GM12878 (cell line): ENCODE measurements around the gene UBE2Z. TPM values are rescaled to one million over a fixed set of nuclear protein-coding genes. Genes with fewer than 3 reads are reported as not detected.

Experiments used
- ATAC-seq: fragments of 200-7000 bp; cut with Tn5 transposase; 3 replicates; pipeline ENCODE4 v1.9.1; 2020; ENCODE audit warnings: mild to moderate bottlenecking, moderate library complexity
- BruUV-seq: library from RNA; stranded (reverse); fragments of 400-500 nt; replicated peaks from 2 replicates; lab custom pipeline; 2021; lab: Mats Ljungman, UMichigan
- CTCF ChIA-PET: fragments of 300-600 bp; sonication (Branson Sonifier 250); formaldehyde crosslinking; extraction: SDS; loops from one replicate; lab custom pipeline; 2021; ENCODE audit warnings: inconsistent platforms; lab: Yijun Ruan, JAX
- POLR2A ChIA-PET: fragments of 350-600 bp; formaldehyde crosslinking; extraction: SDS; loops from one replicate; lab custom pipeline; 2021; ENCODE audit warnings: inconsistent platforms; lab: Charles Lee
- RAD21 ChIA-PET: fragments of 300-600 bp; sonication (Branson Sonifier 250); formaldehyde crosslinking; loops from one replicate; lab custom pipeline; 2023; ENCODE audit warnings: antibody characterized with exemption; ENCODE audit not compliant: unreplicated experiment; lab: Charles Lee
- SMC1A ChIA-PET: fragments of 300-600 bp; sonication (Branson Sonifier 250); formaldehyde crosslinking; loops from one replicate; lab custom pipeline; 2023; ENCODE audit not compliant: unreplicated experiment, uncharacterized antibody; lab: Charles Lee
- DNase-seq: peaks from one replicate; pipeline ENCODE4 v3.0.0-alpha.2; 2011; ENCODE audit warnings: low read depth, low spot score
- FAIRE-seq: peaks from 3 replicates; lab custom pipeline; 2011; peaks lifted over from hg19 to GRCh38; lab: Jason Lieb, UNC
- H2AFZ ChIP-seq: 2 replicates; pipeline ENCODE4 v1.6.0; 2011; ENCODE audit warnings: low read depth, low read length, control low read depth; ENCODE audit not compliant: control insufficient read depth
- H3K27ac ChIP-seq: 2 replicates; pipeline ENCODE4 v1.5.1; 2011; ENCODE audit warnings: control low read depth; ENCODE audit not compliant: control insufficient read depth, insufficient read depth
- H3K27me3 ChIP-seq, 2 experiments: replicated peaks in 1 of 2; 2 replicates each; pipeline versions ENCODE4 v1.6.0 to v1.6.1; 2011; ENCODE audit warnings: low read length in 1 of 2; ENCODE audit not compliant: control insufficient read depth in 2 of 2, insufficient read depth in 2 of 2
- H3K36me3 ChIP-seq, 2 experiments: 2 replicates each; pipeline ENCODE4 v1.5.1; 2011; ENCODE audit warnings: low read length in 1 of 2; ENCODE audit not compliant: control insufficient read depth in 2 of 2, insufficient read depth in 2 of 2
- H3K4me1 ChIP-seq: 2 replicates; pipeline ENCODE4 v1.6.1; 2011; ENCODE audit warnings: mild to moderate bottlenecking, low read length, moderate library complexity, mixed read lengths; ENCODE audit not compliant: control insufficient read depth, insufficient read depth
- H3K4me2 ChIP-seq: 2 replicates; pipeline ENCODE4 v1.6.0; 2011; ENCODE audit warnings: control low read depth; ENCODE audit not compliant: control insufficient read depth, insufficient read depth
- H3K4me3 ChIP-seq: fragments of 200-600 bp; sonication (generic); 2 replicates; pipeline ENCODE4 v1.5.1; 2016
- H3K79me2 ChIP-seq: 2 replicates; pipeline ENCODE4 v1.6.0; 2011; ENCODE audit warnings: low read length; ENCODE audit not compliant: control insufficient read depth, insufficient read depth
- H3K9ac ChIP-seq: 2 replicates; pipeline ENCODE4 v1.8.0; 2011; ENCODE audit warnings: low read length, control low read depth, mixed read lengths; ENCODE audit not compliant: control insufficient read depth, insufficient read depth
- H3K9me3 ChIP-seq: replicated peaks from 3 replicates; pipeline ENCODE4 v1.5.1; 2011; ENCODE audit warnings: mild to moderate bottlenecking, low read length; ENCODE audit not compliant: control insufficient read depth, insufficient read depth
- H4K20me1 ChIP-seq: 2 replicates; pipeline ENCODE4 v1.6.0; 2011; ENCODE audit not compliant: control insufficient read depth, insufficient read depth
- ATF3 ChIP-seq: IDR thresholded peaks from 2 replicates; pipeline ENCODE4 v1.6.1; 2011; ENCODE audit warnings: low read depth, mild to moderate bottlenecking, low read length, moderate library complexity, borderline replicate concordance; ENCODE audit errors: extremely low read depth
- CHD2 ChIP-seq: IDR thresholded peaks from 2 replicates; pipeline ENCODE4 v1.6.1; 2011; ENCODE audit warnings: low read depth, low read length, improper control_type of control experiment, borderline replicate concordance
- CREM ChIP-seq: IDR thresholded peaks from 2 replicates; pipeline ENCODE4 v1.6.1; 2014; ENCODE audit warnings: antibody characterized with exemption, low read depth
- CTCF ChIP-seq, 3 experiments: IDR thresholded peaks in 2 of 3; conservative IDR thresholded peaks in 1 of 3; 2 replicates each; pipeline ENCODE4 v1.5.1; 2011; ENCODE audit warnings: low read depth in 3 of 3, low read length in 3 of 3, mild to moderate bottlenecking in 3 of 3, control low read depth in 2 of 3, moderate library complexity in 2 of 3, inconsistent platforms in 1 of 3, mixed read lengths in 1 of 3; ENCODE audit not compliant: control insufficient read depth in 2 of 3, insufficient read depth in 1 of 3; ENCODE audit errors: extremely low read depth in 1 of 3
- KDM1A ChIP-seq: fragments of 200-600 bp; sonication (generic); IDR thresholded peaks from 2 replicates; pipeline ENCODE4 v1.6.1; 2016; ENCODE audit warnings: borderline replicate concordance
- MTA3 ChIP-seq: IDR thresholded peaks from 2 replicates; pipeline ENCODE4 v1.6.1; 2012; ENCODE audit warnings: low read length, inconsistent platforms, borderline replicate concordance
- NBN ChIP-seq: fragments of 450-650 bp; IDR thresholded peaks from 2 replicates; pipeline ENCODE4 v1.6.1; 2016
- NR2C1 ChIP-seq: fragments of 450-650 bp; IDR thresholded peaks from 2 replicates; pipeline ENCODE4 v1.6.1; 2017; ENCODE audit warnings: antibody characterized with exemption, mild to moderate bottlenecking, moderate library complexity
- REST ChIP-seq: IDR thresholded peaks from 2 replicates; pipeline ENCODE4 v1.6.1; 2012; ENCODE audit warnings: mild to moderate bottlenecking, low read depth, low read length
- SMARCA5 ChIP-seq: fragments of 450-650 bp; IDR thresholded peaks from 2 replicates; pipeline ENCODE4 v1.6.1; 2017; ENCODE audit warnings: mild to moderate bottlenecking
- ZNF274 ChIP-seq: IDR thresholded peaks from one replicate; pipeline ENCODE4 v1.8.0; 2011; ENCODE audit not compliant: insufficient read length, insufficient read depth
- WGBS: methylation state at CpG from one replicate; pipeline ENCODE4 v1.1.6; 2016; ENCODE audit warnings: low lambda C conversion rate; ENCODE audit not compliant: insufficient replicate concordance, insufficient coverage; ENCODE audit errors: missing lambda C conversion rate; 5-methylcytosine and 5-hydroxymethylcytosine counted together
- in situ Hi-C: fragments of 300-500 bp; cut with MboI; formaldehyde crosslinking; loops from 9 replicates; pipeline ENCODE4 v1.14.3; 2018; ENCODE audit warnings: mixed read lengths
- intact Hi-C: fragments of 100-400 bp; cut with micrococcal nuclease; formaldehyde crosslinking; loops from one replicate; pipeline ENCODE4 v1.14.2; 2022; ENCODE audit not compliant: unreplicated experiment
- polyA plus RNA-seq, 11 experiments: library from polyadenylated mRNA; depleted of rRNA in 4 of 11; unstranded in 6 of 11; stranded (reverse) in 5 of 11; fragments of >200 nt; fragmentation: Nextera tagmentation in 4 of 11; fragmentation: Illumina TruSeq in 1 of 11; extraction: Ambion mirVana in 4 of 11; extraction: Trizol in 1 of 11; gene quantifications; 1 replicate in 1 of 11; 2 replicates in 10 of 11; pipeline versions ENCODE4 v1.2.1 to v1.2.3, GENCODE V29; 2011 to 2016; ENCODE audit warnings: inconsistent platforms in 2 of 11, missing spikeins in 2 of 11, low read depth in 1 of 11
- total RNA-seq, 4 experiments: library from RNA; depleted of rRNA in 3 of 4; stranded (reverse); fragments of >200 nt in 3 of 4; fragmentation: Illumina TruSeq in 1 of 4; extraction: Trizol in 1 of 4; gene quantifications; 2 replicates each; pipeline versions ENCODE4 v1.2.1 to v1.2.3, GENCODE V29; 2013 to 2021

UBE2Z gene
- total and polyA plus RNA-seq, 10 of the 15 experiments (the other 5 are each of a cell fraction or from before 2014, with no cell fraction given): 23.1 to 191 (median 57.4) TPM

- TF ChIP-seq NBN (peak; percentile 86), CREM (peak; percentile 41; the same call in 1 of the 2 replicates), SMARCA5 (peak; percentile 80; the same call in 1 of the 2 replicates), REST (peak; percentile 34; the same call in 1 of the 2 replicates), ATF3 (no peak), NR2C1 (peak; percentile 37; the same call in 1 of the 2 replicates), CHD2 (peak; percentile 75)
Observed at GRCh38 chr17:48908047-48908843, at the start of gene UBE2Z (continued).

GRCh38 chr17:48860034-48860433, 48.2 kb upstream of the UBE2Z start:
- intact Hi-C loops (no loop called here), in situ Hi-C loops (no loop called here)
- DNase-seq: no peak
- no peak for TF ChIP-seq ZNF274
- TF ChIP-seq KDM1A: no peak
- no peak for TF ChIP-seq MTA3
- TF ChIP-seq CTCF (IDR thresholded peaks at IDR 0.05 in 2 of 3, conservative IDR thresholded peaks at IDR 0.05 in 1 of 3; ENCODE audit: control insufficient read depth in 2 of 3, extremely low read depth in 1 of 3, insufficient read depth in 1 of 3, low read depth in 3 of 3, low read length in 3 of 3): peak in 1 of 3 experiments; percentile 17; a peak in 1 of 6 replicates
- BruUV-seq: no TSS peak
- Histone ChIP-seq H3K9ac (no peak overlapping the region), H4K20me1 (no peaks in the 10 kb centered on the region), H2AFZ (no peak overlapping the region), H3K27ac (no peak overlapping the region), H3K4me2 (no peak overlapping the region), H3K27me3 (no peaks in the 10 kb centered on the region), H3K4me3 (no peak overlapping the region), H3K4me1 (no peaks in the 10 kb centered on the region), H3K9me3 (no peaks in the 10 kb centered on the region), H3K36me3 (peaks cover 3 to 11% of the 10 kb centered on the region in 2 experiments; a peak in 3 of 4 replicates), H3K79me2 (no peaks in the 10 kb centered on the region)
- FAIRE-seq: no peak
- ChIA-PET RAD21 (no interaction called here), CTCF (interaction anchor here (0.9 to 4.0 kb wide), 3 partner anchors 10 to 44 kb away, joined by 3 to 22 read pairs (median 11); no protein-coding TSS in a partner anchor), POLR2A (interaction anchor here (0.6 kb wide), 1 partner anchor 17 kb away, joined by 3 read pairs; no protein-coding TSS in a partner anchor), SMC1A (interaction anchor here (1.4 to 2.0 kb wide), 4 partner anchors 19 to 52 kb away, joined by 4 to 7 read pairs (median 4); no protein-coding TSS in a partner anchor)
- no peak for ATAC-seq
- WGBS: 98% methylated on average over 3 of the region's 3 CpGs
